ACHN (cell line): Measurements from ENCODE around the gene CACNA1F.
A peak's percentile ranks its signal among the peaks of the same experiment; 100 is the strongest.

Experiments
- DNase-seq: peaks from one replicate; pipeline ENCODE4 v3.0.0-alpha.2; 2015
- in situ Hi-C: cut with HindIII; loops from 2 replicates; pipeline ENCODE4 v1.10.0; 2017; ENCODE audit warnings: low sequenced_read_pairs, low pct_ligation_motif_present, low pct_unique_long_range_greater_than_20kb

The CACNA1F gene

GRCh38 chrX:49206543-49206942 is 26.6 kb downstream of the CACNA1F start:
- in situ Hi-C loops, result no loop called here
- DNase-seq, result no peak

- no peak for DNase-seq
- in situ Hi-C loops, result no loop called here
These were observed 27.7 kb downstream of the CACNA1F start for GRCh38 chrX:49205443-49205842.

GRCh38 chrX:49204709-49205108 is 28.4 kb downstream of the CACNA1F start:
- no peak for DNase-seq
- in situ Hi-C loops, result no loop called here

- no peak for DNase-seq
- in situ Hi-C loops, result no loop called here
These were observed 29.1 kb downstream of the CACNA1F start for GRCh38 chrX:49204017-49204416.

GRCh38 chrX:49203536-49203935 is 29.6 kb downstream of the CACNA1F start:
- in situ Hi-C loops, result no loop called here

GRCh38 chrX:49202022-49202421 is 31.1 kb downstream of the CACNA1F start:
- DNase-seq, result no peak

More at GRCh38 chrX:49203536-49203935, 29.6 kb downstream of the CACNA1F start:
- DNase-seq, result no peak

GRCh38 chrX:49199906-49200771 is 33.0 kb downstream of the CACNA1F start, which contains the start of gene SYP:
Gene SYP (minus strand): TSS chrX:49200193. CDS start chrX:49200186, 7 bp downstream.
- in situ Hi-C loops, result no loop called here
- DNase-seq, result peak; percentile 78

More at GRCh38 chrX:49202022-49202421, 31.1 kb downstream of the CACNA1F start:
- in situ Hi-C loops, result no loop called here

GRCh38 chrX:49199315-49199595 is 33.9 kb downstream of the CACNA1F start:
- in situ Hi-C loops, result no loop called here
- no peak for DNase-seq

GRCh38 chrX:49198540-49199314 is 34.4 kb downstream of the CACNA1F start:
- in situ Hi-C loops, result no loop called here
- DNase-seq, result no peak

- DNase-seq, result no peak
- in situ Hi-C loops, result no loop called here
These were observed 35.5 kb downstream of the CACNA1F start for GRCh38 chrX:49197543-49198087.

- no peak for DNase-seq
- in situ Hi-C loops, result no loop called here
These were observed 39.6 kb downstream of the CACNA1F start for GRCh38 chrX:49193542-49193964.

GRCh38 chrX:49192722-49193328 is 40.3 kb downstream of the CACNA1F start:
- peak; percentile 24 for DNase-seq
- in situ Hi-C loops, result no loop called here

GRCh38 chrX:49191574-49192011 is 41.5 kb downstream of the CACNA1F start:
- DNase-seq, result peak; percentile 6
- in situ Hi-C loops, result no loop called here

GRCh38 chrX:49190821-49191573 is 42.1 kb downstream of the CACNA1F start:
- in situ Hi-C loops, result no loop called here
- DNase-seq, result peak; percentile 94

GRCh38 chrX:49189606-49190005 is 43.5 kb downstream of the CACNA1F start:
- no peak for DNase-seq
- in situ Hi-C loops, result no loop called here

GRCh38 chrX:49188468-49189076 is 44.6 kb downstream of the CACNA1F start:
- DNase-seq, result no peak
- in situ Hi-C loops, result no loop called here

- in situ Hi-C loops, result no loop called here
- no peak for DNase-seq
These were observed 45.6 kb downstream of the CACNA1F start for GRCh38 chrX:49187526-49187925.

- DNase-seq, result no peak
- in situ Hi-C loops, result no loop called here
These were observed 46.1 kb downstream of the CACNA1F start for GRCh38 chrX:49187028-49187394.
